Ovary (tissue), 3 donors: ENCODE measurements around the gene BRINP3.

ENCODE experiments used
- EP300 ChIP-seq: sonication (generic); formaldehyde crosslinking; IDR thresholded peaks from one replicate; pipeline ENCODE4 v1.6.1; 2017; ENCODE audit warnings: antibody characterized with exemption
- TF ChIP-seq, protein P1 (sequence below), 3 donors: fragments of 450-650 bp in 2 of 3; fragments of 200-600 bp in 1 of 3; IDR thresholded peaks; one replicate each; pipeline versions ENCODE4 v1.5.1 to v1.8.0; 2016 to 2022; ENCODE audit warnings: antibody characterized with exemption in 3 of 3, mild to moderate bottlenecking in 1 of 3
- donor health status: DM: no; HTN: no; CAD: no.

DNA sequence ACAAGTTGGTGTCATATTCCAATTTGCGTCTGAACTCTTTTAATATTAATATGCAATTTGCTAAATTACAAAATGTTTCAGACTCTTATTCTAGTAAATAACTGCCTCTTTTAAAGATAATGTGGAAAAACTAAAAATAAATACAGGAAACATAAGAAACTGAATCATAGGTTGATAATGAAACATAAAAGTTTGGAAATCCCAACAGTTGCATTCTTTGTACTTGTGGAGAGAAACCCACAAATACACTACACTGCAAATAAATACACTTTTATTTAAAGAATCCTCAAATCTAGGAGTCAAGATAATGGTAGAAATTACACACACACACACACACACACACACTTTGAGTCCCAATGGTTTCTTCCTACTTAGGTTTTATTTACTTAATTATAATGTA lies 5.2 kb downstream of the BRINP3 start:
- TF ChIP-seq, protein P1, sequence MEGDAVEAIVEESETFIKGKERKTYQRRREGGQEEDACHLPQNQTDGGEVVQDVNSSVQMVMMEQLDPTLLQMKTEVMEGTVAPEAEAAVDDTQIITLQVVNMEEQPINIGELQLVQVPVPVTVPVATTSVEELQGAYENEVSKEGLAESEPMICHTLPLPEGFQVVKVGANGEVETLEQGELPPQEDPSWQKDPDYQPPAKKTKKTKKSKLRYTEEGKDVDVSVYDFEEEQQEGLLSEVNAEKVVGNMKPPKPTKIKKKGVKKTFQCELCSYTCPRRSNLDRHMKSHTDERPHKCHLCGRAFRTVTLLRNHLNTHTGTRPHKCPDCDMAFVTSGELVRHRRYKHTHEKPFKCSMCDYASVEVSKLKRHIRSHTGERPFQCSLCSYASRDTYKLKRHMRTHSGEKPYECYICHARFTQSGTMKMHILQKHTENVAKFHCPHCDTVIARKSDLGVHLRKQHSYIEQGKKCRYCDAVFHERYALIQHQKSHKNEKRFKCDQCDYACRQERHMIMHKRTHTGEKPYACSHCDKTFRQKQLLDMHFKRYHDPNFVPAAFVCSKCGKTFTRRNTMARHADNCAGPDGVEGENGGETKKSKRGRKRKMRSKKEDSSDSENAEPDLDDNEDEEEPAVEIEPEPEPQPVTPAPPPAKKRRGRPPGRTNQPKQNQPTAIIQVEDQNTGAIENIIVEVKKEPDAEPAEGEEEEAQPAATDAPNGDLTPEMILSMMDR (IDR thresholded peaks at IDR 0.05): no peak
- no peak for TF ChIP-seq EP300
